HL-60 (cell line): Measurements from ENCODE around the gene SSTR5.

Source experiments
- GABPA ChIP-seq: IDR thresholded peaks from 2 replicates; pipeline ENCODE4 v1.6.1; 2012; ENCODE audit warnings: low read depth
- POLR2AphosphoS5 ChIP-seq: IDR thresholded peaks from 2 replicates; pipeline ENCODE4 v1.6.1; 2012; ENCODE audit warnings: low read depth
- TF ChIP-seq, protein P1 (sequence below): IDR thresholded peaks from one replicate; pipeline ENCODE4 v1.5.1; 2011; ENCODE audit warnings: low read length, control low read depth, inconsistent platforms; ENCODE audit not compliant: insufficient read depth
- TF ChIP-seq, protein P2 (sequence below): IDR thresholded peaks from 2 replicates; pipeline ENCODE4 v1.6.1; 2012; ENCODE audit warnings: low read depth; ENCODE audit not compliant: insufficient replicate concordance

DNA sequence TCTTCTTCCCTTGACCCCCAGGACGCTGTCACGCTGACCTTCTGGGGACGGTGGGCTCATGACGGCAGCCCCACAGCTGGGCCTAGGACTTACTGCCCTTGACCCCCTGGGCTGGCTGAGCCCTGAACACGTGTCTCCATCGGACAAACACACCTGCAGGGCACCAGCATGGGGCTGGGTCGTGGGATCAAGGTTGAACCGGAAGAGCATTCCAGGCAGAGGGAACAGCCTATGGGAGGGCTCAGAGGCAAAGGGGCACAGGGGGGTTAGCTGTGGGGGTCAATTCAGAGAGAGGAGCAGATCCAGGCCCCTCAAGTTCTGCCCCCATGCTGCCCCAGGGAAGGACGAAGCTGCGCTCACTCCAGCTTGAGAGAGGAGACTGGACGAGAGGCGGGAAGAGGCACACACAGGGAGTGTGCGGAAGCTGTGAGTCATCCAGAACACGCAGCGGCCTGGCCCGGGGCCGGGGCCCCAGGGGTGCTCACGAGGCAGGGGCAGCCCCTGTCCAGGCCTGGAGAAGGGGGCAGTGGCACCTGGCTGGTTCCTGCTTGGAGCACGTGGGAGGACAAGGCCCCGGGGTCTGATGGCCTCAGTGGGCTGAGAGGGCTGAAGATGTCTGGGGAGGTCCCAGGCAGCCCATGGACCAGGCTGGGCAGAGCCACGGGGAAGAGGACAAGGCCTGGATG lies 9.9 kb downstream of the SSTR5 start:
- TF ChIP-seq, protein P1, sequence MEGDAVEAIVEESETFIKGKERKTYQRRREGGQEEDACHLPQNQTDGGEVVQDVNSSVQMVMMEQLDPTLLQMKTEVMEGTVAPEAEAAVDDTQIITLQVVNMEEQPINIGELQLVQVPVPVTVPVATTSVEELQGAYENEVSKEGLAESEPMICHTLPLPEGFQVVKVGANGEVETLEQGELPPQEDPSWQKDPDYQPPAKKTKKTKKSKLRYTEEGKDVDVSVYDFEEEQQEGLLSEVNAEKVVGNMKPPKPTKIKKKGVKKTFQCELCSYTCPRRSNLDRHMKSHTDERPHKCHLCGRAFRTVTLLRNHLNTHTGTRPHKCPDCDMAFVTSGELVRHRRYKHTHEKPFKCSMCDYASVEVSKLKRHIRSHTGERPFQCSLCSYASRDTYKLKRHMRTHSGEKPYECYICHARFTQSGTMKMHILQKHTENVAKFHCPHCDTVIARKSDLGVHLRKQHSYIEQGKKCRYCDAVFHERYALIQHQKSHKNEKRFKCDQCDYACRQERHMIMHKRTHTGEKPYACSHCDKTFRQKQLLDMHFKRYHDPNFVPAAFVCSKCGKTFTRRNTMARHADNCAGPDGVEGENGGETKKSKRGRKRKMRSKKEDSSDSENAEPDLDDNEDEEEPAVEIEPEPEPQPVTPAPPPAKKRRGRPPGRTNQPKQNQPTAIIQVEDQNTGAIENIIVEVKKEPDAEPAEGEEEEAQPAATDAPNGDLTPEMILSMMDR = no peak
- TF ChIP-seq POLR2AphosphoS5 (no peak), GABPA (no peak)
- TF ChIP-seq, protein P2, sequence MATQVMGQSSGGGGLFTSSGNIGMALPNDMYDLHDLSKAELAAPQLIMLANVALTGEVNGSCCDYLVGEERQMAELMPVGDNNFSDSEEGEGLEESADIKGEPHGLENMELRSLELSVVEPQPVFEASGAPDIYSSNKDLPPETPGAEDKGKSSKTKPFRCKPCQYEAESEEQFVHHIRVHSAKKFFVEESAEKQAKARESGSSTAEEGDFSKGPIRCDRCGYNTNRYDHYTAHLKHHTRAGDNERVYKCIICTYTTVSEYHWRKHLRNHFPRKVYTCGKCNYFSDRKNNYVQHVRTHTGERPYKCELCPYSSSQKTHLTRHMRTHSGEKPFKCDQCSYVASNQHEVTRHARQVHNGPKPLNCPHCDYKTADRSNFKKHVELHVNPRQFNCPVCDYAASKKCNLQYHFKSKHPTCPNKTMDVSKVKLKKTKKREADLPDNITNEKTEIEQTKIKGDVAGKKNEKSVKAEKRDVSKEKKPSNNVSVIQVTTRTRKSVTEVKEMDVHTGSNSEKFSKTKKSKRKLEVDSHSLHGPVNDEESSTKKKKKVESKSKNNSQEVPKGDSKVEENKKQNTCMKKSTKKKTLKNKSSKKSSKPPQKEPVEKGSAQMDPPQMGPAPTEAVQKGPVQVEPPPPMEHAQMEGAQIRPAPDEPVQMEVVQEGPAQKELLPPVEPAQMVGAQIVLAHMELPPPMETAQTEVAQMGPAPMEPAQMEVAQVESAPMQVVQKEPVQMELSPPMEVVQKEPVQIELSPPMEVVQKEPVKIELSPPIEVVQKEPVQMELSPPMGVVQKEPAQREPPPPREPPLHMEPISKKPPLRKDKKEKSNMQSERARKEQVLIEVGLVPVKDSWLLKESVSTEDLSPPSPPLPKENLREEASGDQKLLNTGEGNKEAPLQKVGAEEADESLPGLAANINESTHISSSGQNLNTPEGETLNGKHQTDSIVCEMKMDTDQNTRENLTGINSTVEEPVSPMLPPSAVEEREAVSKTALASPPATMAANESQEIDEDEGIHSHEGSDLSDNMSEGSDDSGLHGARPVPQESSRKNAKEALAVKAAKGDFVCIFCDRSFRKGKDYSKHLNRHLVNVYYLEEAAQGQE = no peak
